Sigmoid colon (tissue), 7 donors: ENCODE measurements around the gene ING1. TPM values are rescaled to one million over a fixed set of nuclear protein-coding genes. Genes with fewer than 3 reads are reported as not detected.

Experiments
- DNase-seq: peaks from one replicate; pipeline ENCODE4 v3.0.0-alpha.2; 2019
- H3K27ac ChIP-seq, 4 donors: fragments of 200-600 bp; sonication (generic); one replicate each; pipeline ENCODE4 v1.5.1; 2016 to 2019; ENCODE audit warnings: mild to moderate bottlenecking in 1 of 4
- H3K27me3 ChIP-seq, 3 donors: fragments of 200-600 bp; sonication (generic); one replicate each; pipeline ENCODE4 v1.5.1; 2019; ENCODE audit warnings: mild to moderate bottlenecking in 1 of 3
- H3K36me3 ChIP-seq, 4 donors: fragments of 200-600 bp; sonication (generic); one replicate each; pipeline ENCODE4 v1.5.1; 2016 to 2019
- H3K4me1 ChIP-seq, 4 donors: fragments of 200-600 bp; sonication (generic); one replicate each; pipeline ENCODE4 v1.5.1; 2017 to 2019
- H3K4me3 ChIP-seq, 4 donors: fragments of 200-600 bp; sonication (generic); one replicate each; pipeline ENCODE4 v1.5.1; 2017 to 2019; ENCODE audit warnings: mild to moderate bottlenecking in 2 of 4, moderate library complexity in 1 of 4
- H3K9me3 ChIP-seq, 4 donors: fragments of 200-600 bp in 3 of 4; sonication (generic) in 3 of 4; one replicate each; pipeline versions ENCODE4 v1.5.1 to v1.6.1; 2013 to 2019
- CTCF ChIP-seq, 4 experiments: fragments of 450-650 bp in 3 of 4; fragments of 200-600 bp in 1 of 4; IDR thresholded peaks; one replicate each; pipeline ENCODE4 v1.5.1; 2016 to 2019; ENCODE audit warnings: antibody characterized with exemption in 4 of 4, mild to moderate bottlenecking in 3 of 4, moderate library complexity in 2 of 4
- EP300 ChIP-seq, 4 donors: sonication (generic); formaldehyde crosslinking; IDR thresholded peaks; one replicate each; pipeline ENCODE4 v1.6.1; 2017; ENCODE audit warnings: antibody characterized with exemption in 4 of 4
- POLR2A ChIP-seq, 2 donors: fragments of 450-650 bp; IDR thresholded peaks; one replicate each; pipeline ENCODE4 v1.6.1; 2016; ENCODE audit warnings: antibody characterized with exemption in 2 of 2, mild to moderate bottlenecking in 2 of 2, moderate library complexity in 2 of 2
- POLR2AphosphoS5 ChIP-seq, 4 donors: sonication (generic); formaldehyde crosslinking; IDR thresholded peaks; one replicate each; pipeline ENCODE4 v1.6.1; 2017; ENCODE audit warnings: antibody characterized with exemption in 4 of 4
- WGBS, 2 donors: extraction: QIAGEN DNeasy Blood & Tissue Kit; methylation state at CpG; one replicate each; pipeline ENCODE4 v1.1.7; 2013; 5-methylcytosine and 5-hydroxymethylcytosine counted together
- intact Hi-C: fragments of 100-400 bp; cut with DNase I; formaldehyde crosslinking; loops from one replicate; pipeline ENCODE4 v1.15.1; 2023
- polyA plus RNA-seq, 3 donors: library from polyadenylated mRNA; stranded (reverse); fragments of 200-250 nt; gene quantifications; one replicate each; pipeline ENCODE4 v1.2.3, GENCODE V29; 2013
- total RNA-seq, 4 donors: library from RNA; depleted of rRNA; stranded (reverse); fragments of >200 nt; gene quantifications; one replicate each; pipeline ENCODE4 v1.1.0, GENCODE V29; 2016
- donor health status: healthy with polysubstance abuse.
- donor health status: Bipolar disorder and iron deficiency.
- donor health status: healthy.

ING1 gene
- total and polyA plus RNA-seq, 7 donors, result 11.3 to 24.0 (median 16.8) TPM

DNA sequence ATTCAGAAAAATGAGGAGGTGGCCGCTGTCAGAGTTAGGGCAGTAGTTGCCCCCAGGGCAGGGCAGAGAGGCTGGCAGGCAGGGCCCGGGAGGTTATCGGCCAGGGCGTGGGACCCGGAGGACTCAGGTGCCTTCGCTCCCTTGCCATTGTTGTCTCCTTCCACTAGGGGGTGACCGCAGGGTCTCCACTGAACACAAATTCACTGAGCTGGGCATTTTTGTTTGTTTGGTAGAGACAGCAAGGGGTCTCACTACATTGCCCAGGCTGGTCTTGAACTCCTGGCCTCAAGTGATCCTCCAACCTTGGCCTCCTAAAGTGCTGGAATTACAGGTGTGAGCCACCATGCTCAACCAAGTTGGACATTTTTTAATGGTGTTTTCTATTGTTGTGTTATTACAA, 32.6 kb upstream of the ING1 start:
- TF ChIP-seq CTCF (IDR thresholded peaks at IDR 0.05), result peak in 3 of 4 experiments; percentile 11 to 39 (median 22)
- TF ChIP-seq POLR2AphosphoS5 (IDR thresholded peaks at IDR 0.05), result no peak
- TF ChIP-seq EP300 (IDR thresholded peaks at IDR 0.05), result no peak
- H3K36me3 ChIP-seq, result peaks cover 17 to 58% (median 32%) of the 10 kb centered on the region in 4 donors
- WGBS, 2 donors, result 79 to 91% methylated on average over 7 of the region's 7 CpGs
- no peaks in the 10 kb centered on the region for H3K27me3 ChIP-seq
- H3K27ac ChIP-seq, result peak overlapping the region in 2 of 4 donors; percentile 23 to 94
- H3K9me3 ChIP-seq, result no peaks in the 10 kb centered on the region
- intact Hi-C loops, result loop anchor here (5.0 kb wide), 1 partner anchor 39 kb away; no protein-coding TSS in a partner anchor
- H3K4me3 ChIP-seq, result no peak overlapping the region
- peaks cover 0 to 21% (median 19%) of the 10 kb centered on the region in 4 donors for H3K4me1 ChIP-seq
- DNase-seq, result no peak

- Histone ChIP-seq H3K27me3 (no peaks in the 10 kb centered on the region), H3K9me3 (no peaks in the 10 kb centered on the region), H3K27ac (peak overlapping the region in 2 of 4 donors; percentile 91 to 94), H3K4me3 (no peak overlapping the region), H3K4me1 (peaks cover 0 to 23% (median 19%) of the 10 kb centered on the region in 4 donors), H3K36me3 (peaks cover 13 to 55% (median 27%) of the 10 kb centered on the region in 4 donors)
- no peak for DNase-seq
- intact Hi-C loops, result loop anchor here (5.0 kb wide), 1 partner anchor 40 kb away; no protein-coding TSS in a partner anchor
- no peak for TF ChIP-seq POLR2AphosphoS5 (IDR thresholded peaks at IDR 0.05)
- TF ChIP-seq POLR2A (IDR thresholded peaks at IDR 0.05), result no peak
- no peak for TF ChIP-seq CTCF (IDR thresholded peaks at IDR 0.05)
- no peak for TF ChIP-seq EP300 (IDR thresholded peaks at IDR 0.05)
- 87 to 89% methylated on average over 15 of the region's 15 CpGs for WGBS, 2 donors
Observed at GRCh38 chr13:110681868-110682550, 31.5 kb upstream of the ING1 start.

- Histone ChIP-seq H3K27me3 (no peaks in the 10 kb centered on the region), H3K27ac (peak overlapping the region in 3 of 4 donors; percentile 79 to 94 (median 91)), H3K36me3 (peaks cover 16 to 62% (median 28%) of the 10 kb centered on the region in 4 donors), H3K9me3 (no peaks in the 10 kb centered on the region), H3K4me3 (no peak overlapping the region), H3K4me1 (peaks cover 0 to 23% (median 19%) of the 10 kb centered on the region in 4 donors)
- no peak for DNase-seq
- WGBS, 2 donors, result 91% methylated on average over 12 of the region's 12 CpGs
- intact Hi-C loops, result loop anchor here (5.0 kb wide), 1 partner anchor 40 kb away; no protein-coding TSS in a partner anchor
- TF ChIP-seq POLR2AphosphoS5 (IDR thresholded peaks at IDR 0.05), result no peak
- no peak for TF ChIP-seq EP300 (IDR thresholded peaks at IDR 0.05)
- no peak for TF ChIP-seq CTCF (IDR thresholded peaks at IDR 0.05)
- no peak for TF ChIP-seq POLR2A (IDR thresholded peaks at IDR 0.05)
Observed at GRCh38 chr13:110682746-110683145, 30.8 kb upstream of the ING1 start.

DNA sequence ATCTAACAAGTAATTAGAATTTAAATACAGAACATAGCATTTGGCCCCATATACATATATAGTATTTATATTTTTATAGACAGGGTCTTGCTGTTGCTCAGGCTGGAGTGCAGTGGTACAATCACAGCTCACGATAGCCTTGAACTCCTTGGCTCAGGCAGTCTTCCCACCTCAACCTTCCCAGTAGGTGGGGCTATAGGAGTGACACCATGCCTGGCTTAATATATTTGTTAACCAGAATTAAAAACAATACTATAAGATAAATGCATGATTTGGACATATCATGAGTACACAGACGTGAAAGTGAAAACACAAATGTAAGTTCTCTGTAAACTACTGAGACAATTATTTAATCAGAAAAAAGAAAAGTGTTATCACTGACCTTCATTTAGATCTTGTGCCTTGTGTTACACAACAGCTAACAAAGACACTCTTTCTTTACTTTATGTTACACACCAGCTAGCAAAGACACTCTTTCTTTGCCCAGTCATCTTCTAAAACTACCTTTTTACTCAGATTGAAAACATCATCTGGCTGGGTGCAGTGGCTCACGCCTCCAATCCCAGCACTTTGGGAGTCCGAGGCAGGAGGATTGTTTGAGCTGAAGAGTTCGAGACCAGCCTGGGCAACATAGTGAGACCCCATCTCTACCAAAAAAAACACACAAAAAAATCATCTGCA, 30.2 kb upstream of the ING1 start:
- WGBS, 2 donors, result 84 to 91% methylated on average over 5 of the region's 5 CpGs
- DNase-seq, result no peak
- Histone ChIP-seq H3K4me3 (no peak overlapping the region), H3K9me3 (no peaks in the 10 kb centered on the region), H3K36me3 (peaks cover 15 to 61% (median 26%) of the 10 kb centered on the region in 4 donors), H3K4me1 (peaks cover 0 to 23% (median 19%) of the 10 kb centered on the region in 4 donors), H3K27me3 (no peaks in the 10 kb centered on the region), H3K27ac (peak overlapping the region in 3 of 4 donors; percentile 79 to 94 (median 91))
- TF ChIP-seq CTCF (IDR thresholded peaks at IDR 0.05), result peak in 2 of 4 experiments; percentile 28 to 42
- TF ChIP-seq POLR2A (IDR thresholded peaks at IDR 0.05), result no peak
- intact Hi-C loops, result loop anchor here (5.0 kb wide), 1 partner anchor 41 kb away; no protein-coding TSS in a partner anchor
